GM19463 (cell line): ENCODE results near the gene FLOT2.
A peak's percentile ranks its signal among the peaks of the same experiment; 100 is the strongest.
"Not testable (repeated sequence)": the region's sequence is repeated elsewhere in the genome, so short reads cannot be mapped to it uniquely, and the experiment has no call there.

Experiments
- ATAC-seq: cut with Tn5 transposase; IDR thresholded peaks from one replicate; pipeline ENCODE4 v1.9.1; 2021; ENCODE audit warnings: mild to moderate bottlenecking, moderate library complexity; ENCODE audit not compliant: unreplicated experiment

Gene FLOT2

GRCh38 chr17:28877150-28877711, 20.3 kb downstream of the FLOT2 start:
- not testable (repeated sequence) for ATAC-seq

GRCh38 chr17:28875848-28876550, 21.5 kb downstream of the FLOT2 start:
- ATAC-seq = no peak

GRCh38 chr17:28874750-28875149, 22.8 kb downstream of the FLOT2 start:
- ATAC-seq = no peak

- ATAC-seq = no peak
Measured at GRCh38 chr17:28873839-28874238, 23.7 kb downstream of the FLOT2 start.

- no peak for ATAC-seq
Measured at GRCh38 chr17:28871056-28871579, 26.4 kb downstream of the FLOT2 start.

GRCh38 chr17:28867276-28867675, 30.3 kb downstream of the FLOT2 start:
- ATAC-seq = no peak

GRCh38 chr17:28865946-28866752, 31.4 kb downstream of the FLOT2 start:
- no peak for ATAC-seq

- no peak for ATAC-seq
Measured at GRCh38 chr17:28864991-28865849, 32.3 kb downstream of the FLOT2 start.

- no peak for ATAC-seq
Measured at GRCh38 chr17:28863953-28864352, 33.6 kb downstream of the FLOT2 start.

GRCh38 chr17:28862561-28862960, 35.0 kb downstream of the FLOT2 start:
- no peak for ATAC-seq

GRCh38 chr17:28861393-28862203, 35.9 kb downstream of the FLOT2 start:
- no peak for ATAC-seq

GRCh38 chr17:28860363-28860808, 37.1 kb downstream of the FLOT2 start:
- ATAC-seq = no peak

- no peak for ATAC-seq
Measured at GRCh38 chr17:28858801-28859355, 38.7 kb downstream of the FLOT2 start.

GRCh38 chr17:28857905-28858800, 39.4 kb downstream of the FLOT2 start:
- ATAC-seq = no peak

GRCh38 chr17:28856028-28856574, 41.4 kb downstream of the FLOT2 start:
- ATAC-seq = no peak

GRCh38 chr17:28855336-28855679, 42.2 kb downstream of the FLOT2 start:
- ATAC-seq = no peak

- peak; percentile 98 for ATAC-seq
Measured at GRCh38 chr17:28854457-28855335, 42.8 kb downstream of the FLOT2 start, which contains the start of gene ERAL1. Gene ERAL1 (plus strand): TSS chr17:28855016. CDS start chr17:28855035, 19 bp downstream.
